Mammary epithelial cell (primary cell): ENCODE measurements around the gene LCN1.

Experiments
- EZH2 ChIP-seq: IDR thresholded peaks from 2 replicates; pipeline ENCODE4 v1.6.1; 2012; ENCODE audit warnings: low read length, inconsistent platforms, borderline replicate concordance
- TF ChIP-seq, protein P1 (sequence below), 2 donors: IDR thresholded peaks in 1 of 2; conservative IDR thresholded peaks in 1 of 2; 2 replicates each; pipeline ENCODE4 v1.5.1; 2011 to 2012; ENCODE audit warnings: inconsistent platforms in 2 of 2, low read length in 2 of 2, mild to moderate bottlenecking in 2 of 2, control low read depth in 1 of 2, low read depth in 1 of 2; ENCODE audit not compliant: insufficient read depth in 1 of 2; ENCODE audit errors: extremely low read depth in 1 of 2

DNA sequence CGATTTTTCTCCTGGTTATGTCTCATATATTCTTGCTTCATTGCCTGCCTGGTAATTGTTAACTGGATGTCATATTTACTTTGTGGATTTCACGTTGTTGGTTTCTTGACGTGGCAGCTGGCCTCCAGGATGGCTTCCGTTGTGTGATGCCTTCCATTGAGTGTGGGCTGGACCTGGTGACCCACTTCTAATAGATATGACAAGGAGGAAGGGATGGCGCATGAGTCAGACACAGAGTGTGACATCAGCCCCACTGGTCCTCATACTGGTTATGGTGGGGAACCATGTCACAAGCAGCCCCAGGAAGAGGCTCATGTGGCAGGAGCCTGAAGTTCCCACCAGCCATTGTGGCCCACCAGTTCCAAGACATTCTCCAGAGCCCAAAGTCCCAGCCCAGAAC, 34.0 kb downstream of the LCN1 start:
- no peak for TF ChIP-seq EZH2
- TF ChIP-seq, protein P1, sequence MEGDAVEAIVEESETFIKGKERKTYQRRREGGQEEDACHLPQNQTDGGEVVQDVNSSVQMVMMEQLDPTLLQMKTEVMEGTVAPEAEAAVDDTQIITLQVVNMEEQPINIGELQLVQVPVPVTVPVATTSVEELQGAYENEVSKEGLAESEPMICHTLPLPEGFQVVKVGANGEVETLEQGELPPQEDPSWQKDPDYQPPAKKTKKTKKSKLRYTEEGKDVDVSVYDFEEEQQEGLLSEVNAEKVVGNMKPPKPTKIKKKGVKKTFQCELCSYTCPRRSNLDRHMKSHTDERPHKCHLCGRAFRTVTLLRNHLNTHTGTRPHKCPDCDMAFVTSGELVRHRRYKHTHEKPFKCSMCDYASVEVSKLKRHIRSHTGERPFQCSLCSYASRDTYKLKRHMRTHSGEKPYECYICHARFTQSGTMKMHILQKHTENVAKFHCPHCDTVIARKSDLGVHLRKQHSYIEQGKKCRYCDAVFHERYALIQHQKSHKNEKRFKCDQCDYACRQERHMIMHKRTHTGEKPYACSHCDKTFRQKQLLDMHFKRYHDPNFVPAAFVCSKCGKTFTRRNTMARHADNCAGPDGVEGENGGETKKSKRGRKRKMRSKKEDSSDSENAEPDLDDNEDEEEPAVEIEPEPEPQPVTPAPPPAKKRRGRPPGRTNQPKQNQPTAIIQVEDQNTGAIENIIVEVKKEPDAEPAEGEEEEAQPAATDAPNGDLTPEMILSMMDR (conservative IDR thresholded peaks at IDR 0.05 in 1 of 2, IDR thresholded peaks at IDR 0.05 in 1 of 2; ENCODE audit: extremely low read depth in 1 of 2, insufficient read depth in 1 of 2, low read depth in 1 of 2, low read length in 2 of 2) = no peak
